Upper lobe of left lung (tissue), 6 donors: Measurements from ENCODE around the gene OSBPL8. TPM values are rescaled to one million over a fixed set of nuclear protein-coding genes. Genes with fewer than 3 reads are reported as not detected.

Experiments
- ATAC-seq, 2 donors: fragments of 200-7000 bp; cut with Tn5 transposase; one replicate each; pipeline ENCODE4 v1.9.1; 2022; ENCODE audit warnings: mild to moderate bottlenecking in 2 of 2, moderate library complexity in 2 of 2; ENCODE audit not compliant: low FRiP score in 2 of 2
- DNase-seq, 2 donors: peaks; one replicate each; pipeline ENCODE4 v3.0.0-alpha.2; 2019 to 2020
- H3K27ac ChIP-seq, 4 donors: fragments of 200-600 bp; sonication (generic); one replicate each; pipeline ENCODE4 v1.5.1; 2016 to 2019
- H3K27me3 ChIP-seq, 4 donors: fragments of 200-600 bp; sonication (generic); one replicate each; pipeline ENCODE4 v1.5.1; 2017 to 2019
- H3K36me3 ChIP-seq, 4 donors: fragments of 200-600 bp; sonication (generic); one replicate each; pipeline ENCODE4 v1.5.1; 2016 to 2019
- H3K4me1 ChIP-seq, 4 donors: fragments of 200-600 bp; sonication (generic); one replicate each; pipeline ENCODE4 v1.5.1; 2018 to 2019
- H3K4me3 ChIP-seq, 4 donors: fragments of 200-600 bp; sonication (generic); one replicate each; pipeline ENCODE4 v1.5.1; 2017 to 2019; ENCODE audit warnings: mild to moderate bottlenecking in 2 of 4, moderate library complexity in 1 of 4
- H3K9me3 ChIP-seq, 4 donors: fragments of 200-600 bp; sonication (generic); one replicate each; pipeline ENCODE4 v1.5.1; 2018 to 2019
- CTCF ChIP-seq, 6 experiments: fragments of 450-650 bp in 4 of 6; fragments of 200-600 bp in 2 of 6; sonication (generic) in 2 of 6; IDR thresholded peaks; one replicate each; pipeline ENCODE4 v1.5.1; 2016 to 2019; ENCODE audit warnings: antibody characterized with exemption in 6 of 6
- EP300 ChIP-seq, 4 donors: sonication (generic); formaldehyde crosslinking; IDR thresholded peaks; one replicate each; pipeline ENCODE4 v1.5.1; 2017; ENCODE audit warnings: antibody characterized with exemption in 4 of 4, control low read depth in 2 of 4
- POLR2A ChIP-seq, 4 donors: fragments of 450-650 bp; IDR thresholded peaks; one replicate each; pipeline ENCODE4 v1.5.1; 2016 to 2017; ENCODE audit warnings: antibody characterized with exemption in 4 of 4, mild to moderate bottlenecking in 2 of 4
- POLR2AphosphoS5 ChIP-seq, 2 donors: sonication (generic); formaldehyde crosslinking; IDR thresholded peaks; one replicate each; pipeline ENCODE4 v1.5.1; 2017; ENCODE audit warnings: antibody characterized with exemption in 2 of 2
- WGBS, 2 donors: methylation state at CpG; one replicate each; pipeline ENCODE4 v1.1.5; 2017 to 2018; 5-methylcytosine and 5-hydroxymethylcytosine counted together
- total RNA-seq, 6 donors: library from RNA; depleted of rRNA in 4 of 6; stranded (reverse); fragments of >200 nt in 4 of 6; gene quantifications; one replicate each; pipeline versions ENCODE4 v1.1.0 to v1.2.1, GENCODE V29; 2016 to 2021
- donor health status: DM: no; HTN: no; CAD: no; lungs with moderate emphysema.
- donor health status: DM: no; HTN: yes; CAD: no; lungs with severe emphysema.

OSBPL8 gene
- total RNA-seq, 6 donors from 2014 or later = 35.6 to 103 (median 73.3) TPM

GRCh38 chr12:76317976-76318375 is 241.6 kb downstream of the OSBPL8 start:
- Histone ChIP-seq H3K4me1 (no peaks in the 10 kb centered on the region), H3K27me3 (no peaks in the 10 kb centered on the region), H3K4me3 (no peak overlapping the region), H3K27ac (no peak overlapping the region), H3K36me3 (no peaks in the 10 kb centered on the region), H3K9me3 (no peaks in the 10 kb centered on the region)
- no peak for DNase-seq
- no peak for TF ChIP-seq EP300 (IDR thresholded peaks at IDR 0.05)
- no peak for TF ChIP-seq POLR2A (IDR thresholded peaks at IDR 0.05)
- no peak for TF ChIP-seq POLR2AphosphoS5 (IDR thresholded peaks at IDR 0.05)
- no peak for TF ChIP-seq CTCF (IDR thresholded peaks at IDR 0.05)
- 81 to 100% methylated on average over 1 of the region's 1 CpG for WGBS, 2 donors
- no peak for ATAC-seq

- TF ChIP-seq EP300 (IDR thresholded peaks at IDR 0.05) = no peak
- no peak for TF ChIP-seq POLR2AphosphoS5 (IDR thresholded peaks at IDR 0.05)
- TF ChIP-seq CTCF (IDR thresholded peaks at IDR 0.05) = no peak
- no peaks in the 10 kb centered on the region for H3K36me3 ChIP-seq
- H3K27ac ChIP-seq = no peak overlapping the region
- DNase-seq = no peak
- WGBS, 2 donors = 87 to 91% methylated on average over 7 of the region's 7 CpGs
- no peak overlapping the region for H3K4me3 ChIP-seq
- no peaks in the 10 kb centered on the region for H3K4me1 ChIP-seq
- H3K27me3 ChIP-seq = no peaks in the 10 kb centered on the region
- no peak for ATAC-seq
- H3K9me3 ChIP-seq = no peaks in the 10 kb centered on the region
These were observed 243.1 kb downstream of the OSBPL8 start for GRCh38 chr12:76316468-76316867.

- ATAC-seq = no peak
- no peaks in the 10 kb centered on the region for H3K4me1 ChIP-seq
- DNase-seq = no peak
- no peaks in the 10 kb centered on the region for H3K9me3 ChIP-seq
- H3K36me3 ChIP-seq = no peaks in the 10 kb centered on the region
- no peak for TF ChIP-seq EP300 (IDR thresholded peaks at IDR 0.05)
- no peak for TF ChIP-seq CTCF (IDR thresholded peaks at IDR 0.05)
- TF ChIP-seq POLR2A (IDR thresholded peaks at IDR 0.05) = no peak
- TF ChIP-seq POLR2AphosphoS5 (IDR thresholded peaks at IDR 0.05) = no peak
- no peak overlapping the region for H3K27ac ChIP-seq
- no peak overlapping the region for H3K4me3 ChIP-seq
- no peaks in the 10 kb centered on the region for H3K27me3 ChIP-seq
- WGBS, 2 donors = 73 to 83% methylated on average over 9 of the region's 9 CpGs
These were observed 246.3 kb downstream of the OSBPL8 start for GRCh38 chr12:76313299-76313698.

- Histone ChIP-seq H3K4me1 (no peaks in the 10 kb centered on the region), H3K9me3 (no peaks in the 10 kb centered on the region), H3K27ac (no peak overlapping the region), H3K27me3 (no peaks in the 10 kb centered on the region), H3K4me3 (no peak overlapping the region), H3K36me3 (no peaks in the 10 kb centered on the region)
- ATAC-seq (no peak), DNase-seq (no peak)
- 78 to 80% methylated on average over 7 of the region's 7 CpGs for WGBS, 2 donors
- no peak for TF ChIP-seq CTCF (IDR thresholded peaks at IDR 0.05)
- no peak for TF ChIP-seq POLR2A (IDR thresholded peaks at IDR 0.05)
- TF ChIP-seq POLR2AphosphoS5 (IDR thresholded peaks at IDR 0.05) = no peak
- TF ChIP-seq EP300 (IDR thresholded peaks at IDR 0.05) = no peak
These were observed 247.3 kb downstream of the OSBPL8 start for GRCh38 chr12:76312315-76312714.

- H3K4me3 ChIP-seq = no peak overlapping the region
- H3K27ac ChIP-seq = no peak overlapping the region
- TF ChIP-seq EP300 (IDR thresholded peaks at IDR 0.05) (no peak), CTCF (IDR thresholded peaks at IDR 0.05) (no peak), POLR2AphosphoS5 (IDR thresholded peaks at IDR 0.05) (no peak), POLR2A (IDR thresholded peaks at IDR 0.05) (no peak)
- no peak for ATAC-seq
- no peaks in the 10 kb centered on the region for H3K27me3 ChIP-seq
- H3K9me3 ChIP-seq = no peaks in the 10 kb centered on the region
- DNase-seq = no peak
- H3K4me1 ChIP-seq = no peaks in the 10 kb centered on the region
- H3K36me3 ChIP-seq = no peaks in the 10 kb centered on the region
- WGBS, 2 donors = 80 to 92% methylated on average over 3 of the region's 3 CpGs
These were observed 247.8 kb downstream of the OSBPL8 start for GRCh38 chr12:76311796-76312195.
